HEK293 (cell line): ENCODE measurements around the gene LRP1B.
"Not testable (repeated sequence)": the region's sequence is repeated elsewhere in the genome, so short reads cannot be mapped to it uniquely, and the experiment has no call there.

Source experiments
- CTCF ChIA-PET: fragments of 350-600 bp; formaldehyde crosslinking; extraction: SDS; loops from one replicate; lab custom pipeline; 2021; ENCODE audit warnings: antibody characterized with exemption; lab: Yijun Ruan, JAX
- POLR2A ChIA-PET: fragments of 300-600 bp; formaldehyde crosslinking; extraction: SDS; loops from one replicate; lab custom pipeline; 2020; ENCODE audit warnings: antibody characterized with exemption, inconsistent platforms; lab: Yijun Ruan, JAX
- H3K27ac ChIP-seq: fragments of 200-500 bp; sonication (Bioruptor generic); 2 replicates; pipeline ENCODE4 v1.5.1; 2014; ENCODE audit warnings: low read depth, low read length, control low read depth, inconsistent platforms; ENCODE audit errors: extremely low read depth
- H3K36me3 ChIP-seq, 2 experiments: fragments of 200-500 bp in 1 of 2; sonication (Bioruptor generic) in 1 of 2; 1 replicate in 1 of 2; 2 replicates in 1 of 2; pipeline ENCODE4 v1.5.1; 2014 to 2017; ENCODE audit warnings: inconsistent platforms in 2 of 2, low read length in 2 of 2; ENCODE audit not compliant: control insufficient read depth in 2 of 2, insufficient read depth in 1 of 2
- H3K4me1 ChIP-seq: fragments of 200-500 bp; sonication (Bioruptor generic); 2 replicates; pipeline ENCODE4 v1.5.1; 2014; ENCODE audit warnings: mild to moderate bottlenecking, low read length, inconsistent platforms; ENCODE audit not compliant: control insufficient read depth, insufficient read depth
- H3K4me3 ChIP-seq: 2 replicates; pipeline ENCODE4 v1.5.1; 2011; ENCODE audit warnings: low read depth, mild to moderate bottlenecking, control low read depth, low read length, moderate library complexity
- H3K9me3 ChIP-seq: fragments of 200-500 bp; sonication (Bioruptor generic); 2 replicates; pipeline ENCODE4 v1.5.1; 2014; ENCODE audit warnings: low read depth, low read length, inconsistent platforms; ENCODE audit not compliant: control insufficient read depth, insufficient read depth
- MZF1 ChIP-seq: fragments of 450-650 bp; formaldehyde crosslinking; IDR thresholded peaks from 2 replicates; pipeline ENCODE4 v1.5.1; 2017; ENCODE audit warnings: missing biosample characterization, missing genetic modification characterization, borderline replicate concordance
- RBAK ChIP-seq: fragments of 450-650 bp; formaldehyde crosslinking; IDR thresholded peaks from 2 replicates; pipeline ENCODE4 v1.5.1; 2016; ENCODE audit warnings: missing biosample characterization, missing genetic modification characterization
- ZNF174 ChIP-seq: fragments of 450-650 bp; formaldehyde crosslinking; IDR thresholded peaks from 2 replicates; pipeline ENCODE4 v1.5.0; 2017; ENCODE audit warnings: missing biosample characterization, mild to moderate bottlenecking, missing genetic modification characterization
- ZNF239 ChIP-seq: fragments of 450-650 bp; formaldehyde crosslinking; IDR thresholded peaks from 2 replicates; pipeline ENCODE4 v1.5.1; 2016; ENCODE audit warnings: missing biosample characterization, missing genetic modification characterization
- ZNF629 ChIP-seq: fragments of 450-650 bp; formaldehyde crosslinking; IDR thresholded peaks from 2 replicates; pipeline ENCODE4 v1.5.1; 2017; ENCODE audit warnings: missing biosample characterization, missing genetic modification characterization
- TF ChIP-seq, protein P1 (sequence below): fragments of 450-650 bp; formaldehyde crosslinking; IDR thresholded peaks from 2 replicates; pipeline ENCODE4 v1.5.1; 2016; ENCODE audit warnings: missing biosample characterization, missing genetic modification characterization
- TF ChIP-seq, protein P2 (sequence below): fragments of 450-650 bp; formaldehyde crosslinking; IDR thresholded peaks from 2 replicates; pipeline ENCODE4 v1.5.1; 2017; ENCODE audit warnings: missing biosample characterization, missing genetic modification characterization
- TF ChIP-seq, protein P3 (sequence below): sonication (generic); formaldehyde crosslinking; IDR thresholded peaks from 2 replicates; pipeline ENCODE4 v1.8.1; 2022; ENCODE audit warnings: mild to moderate bottlenecking, moderate library complexity, missing genetic modification reagents

Gene LRP1B

DNA sequence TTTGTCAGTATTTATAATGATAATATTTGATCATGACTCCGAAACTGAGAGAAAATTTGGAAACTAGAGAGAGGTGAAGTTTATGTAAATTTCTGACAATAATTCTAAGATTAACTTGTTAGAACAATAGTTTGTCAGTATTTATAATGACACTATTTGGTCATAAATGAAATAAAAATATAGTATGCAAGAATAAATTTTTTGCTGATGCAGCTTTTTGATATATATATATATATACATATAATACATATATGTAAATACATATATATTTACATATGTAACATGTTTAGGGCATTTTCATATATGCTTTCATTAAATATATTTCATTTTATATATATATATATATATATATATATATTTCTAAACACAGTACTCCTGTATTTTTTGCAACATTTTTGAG, 1158.1 kb downstream of the LRP1B start:
- H3K27ac ChIP-seq = no peak overlapping the region
- H3K4me1 ChIP-seq = no peaks in the 10 kb centered on the region
- TF ChIP-seq, protein P1, sequence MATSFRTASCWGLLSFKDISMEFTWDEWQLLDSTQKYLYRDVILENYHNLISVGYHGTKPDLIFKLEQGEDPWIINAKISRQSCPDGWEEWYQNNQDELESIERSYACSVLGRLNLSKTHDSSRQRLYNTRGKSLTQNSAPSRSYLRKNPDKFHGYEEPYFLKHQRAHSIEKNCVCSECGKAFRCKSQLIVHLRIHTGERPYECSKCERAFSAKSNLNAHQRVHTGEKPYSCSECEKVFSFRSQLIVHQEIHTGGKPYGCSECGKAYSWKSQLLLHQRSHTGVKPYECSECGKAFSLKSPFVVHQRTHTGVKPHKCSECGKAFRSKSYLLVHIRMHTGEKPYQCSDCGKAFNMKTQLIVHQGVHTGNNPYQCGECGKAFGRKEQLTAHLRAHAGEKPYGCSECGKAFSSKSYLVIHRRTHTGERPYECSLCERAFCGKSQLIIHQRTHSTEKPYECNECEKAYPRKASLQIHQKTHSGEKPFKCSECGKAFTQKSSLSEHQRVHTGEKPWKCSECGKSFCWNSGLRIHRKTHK = no peak
- no peaks in the 10 kb centered on the region for H3K36me3 ChIP-seq
- ChIA-PET POLR2A (no interaction called here), CTCF (interaction anchor here (0.6 kb wide), 2 partner anchors 28 to 227 kb away, joined by 3 read pairs; no protein-coding TSS in a partner anchor)
- no peak overlapping the region for H3K4me3 ChIP-seq
- H3K9me3 ChIP-seq = no peaks in the 10 kb centered on the region

DNA sequence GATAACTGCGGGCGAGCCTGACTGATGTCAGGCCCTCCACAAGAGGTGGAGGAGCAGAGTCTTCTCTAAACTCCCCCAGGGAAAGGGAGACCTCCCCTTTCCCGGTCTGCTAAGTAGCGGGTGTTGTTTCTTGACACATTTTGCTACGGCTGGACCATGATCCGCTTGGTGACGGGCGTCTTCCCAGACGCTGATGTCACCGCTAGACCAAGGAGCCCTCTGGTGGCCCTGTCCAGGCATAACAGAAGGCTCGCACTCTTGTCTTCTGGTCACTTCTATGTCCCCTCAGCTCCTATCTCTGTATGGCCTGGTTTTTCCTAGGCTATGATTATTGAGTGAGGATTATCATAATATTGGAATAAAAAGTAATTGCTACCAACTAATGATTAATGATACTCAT, 1166.5 kb downstream of the LRP1B start:
- POLR2A ChIA-PET, H3K4me1 ChIP-seq, H3K4me3 ChIP-seq, H3K36me3 ChIP-seq, H3K27ac ChIP-seq, H3K9me3 ChIP-seq: not testable (repeated sequence)
- CTCF ChIA-PET = interaction anchor here (0.6 kb wide), 2 partner anchors 329 to 1983 kb away, joined by 3 read pairs; no protein-coding TSS in a partner anchor

DNA sequence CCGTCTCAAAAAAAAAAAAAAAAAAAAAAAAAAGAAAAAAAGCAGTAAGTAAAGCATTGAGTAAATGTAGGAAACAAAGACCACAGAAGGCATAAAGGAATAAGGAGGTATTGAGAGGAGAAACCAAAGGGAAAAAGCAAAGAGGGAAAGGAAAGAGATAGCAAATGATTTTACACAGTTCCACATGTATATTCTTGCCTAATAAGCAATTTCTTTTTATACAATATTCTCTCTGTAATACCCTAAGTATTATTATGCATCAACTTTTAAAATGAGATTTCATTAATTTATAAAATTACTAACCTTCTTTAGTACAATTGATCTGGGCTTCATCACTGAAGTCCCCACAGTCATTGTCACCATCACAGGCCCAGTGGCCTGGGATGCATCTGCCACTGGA, 1180.9 kb downstream of the LRP1B start:
- Histone ChIP-seq H3K9me3 (no peaks in the 10 kb centered on the region), H3K4me1 (no peaks in the 10 kb centered on the region), H3K4me3 (no peak overlapping the region), H3K36me3 (no peaks in the 10 kb centered on the region), H3K27ac (no peak overlapping the region)
- ChIA-PET CTCF (no interaction called here), POLR2A (no interaction called here)
- TF ChIP-seq ZNF239 (tag by site-specific recombination) (no peak), MZF1 (no peak), ZNF629 (tag by site-specific recombination) (no peak)
- TF ChIP-seq, protein P1 = no peak
- TF ChIP-seq, protein P2, sequence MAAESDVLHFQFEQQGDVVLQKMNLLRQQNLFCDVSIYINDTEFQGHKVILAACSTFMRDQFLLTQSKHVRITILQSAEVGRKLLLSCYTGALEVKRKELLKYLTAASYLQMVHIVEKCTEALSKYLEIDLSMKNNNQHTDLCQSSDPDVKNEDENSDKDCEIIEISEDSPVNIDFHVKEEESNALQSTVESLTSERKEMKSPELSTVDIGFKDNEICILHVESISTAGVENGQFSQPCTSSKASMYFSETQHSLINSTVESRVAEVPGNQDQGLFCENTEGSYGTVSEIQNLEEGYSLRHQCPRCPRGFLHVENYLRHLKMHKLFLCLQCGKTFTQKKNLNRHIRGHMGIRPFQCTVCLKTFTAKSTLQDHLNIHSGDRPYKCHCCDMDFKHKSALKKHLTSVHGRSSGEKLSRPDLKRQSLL = no peak
- TF ChIP-seq, protein P3, sequence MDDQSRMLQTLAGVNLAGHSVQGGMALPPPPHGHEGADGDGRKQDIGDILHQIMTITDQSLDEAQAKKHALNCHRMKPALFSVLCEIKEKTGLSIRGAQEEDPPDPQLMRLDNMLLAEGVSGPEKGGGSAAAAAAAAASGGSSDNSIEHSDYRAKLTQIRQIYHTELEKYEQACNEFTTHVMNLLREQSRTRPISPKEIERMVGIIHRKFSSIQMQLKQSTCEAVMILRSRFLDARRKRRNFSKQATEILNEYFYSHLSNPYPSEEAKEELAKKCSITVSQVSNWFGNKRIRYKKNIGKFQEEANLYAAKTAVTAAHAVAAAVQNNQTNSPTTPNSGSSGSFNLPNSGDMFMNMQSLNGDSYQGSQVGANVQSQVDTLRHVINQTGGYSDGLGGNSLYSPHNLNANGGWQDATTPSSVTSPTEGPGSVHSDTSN = no peak

DNA sequence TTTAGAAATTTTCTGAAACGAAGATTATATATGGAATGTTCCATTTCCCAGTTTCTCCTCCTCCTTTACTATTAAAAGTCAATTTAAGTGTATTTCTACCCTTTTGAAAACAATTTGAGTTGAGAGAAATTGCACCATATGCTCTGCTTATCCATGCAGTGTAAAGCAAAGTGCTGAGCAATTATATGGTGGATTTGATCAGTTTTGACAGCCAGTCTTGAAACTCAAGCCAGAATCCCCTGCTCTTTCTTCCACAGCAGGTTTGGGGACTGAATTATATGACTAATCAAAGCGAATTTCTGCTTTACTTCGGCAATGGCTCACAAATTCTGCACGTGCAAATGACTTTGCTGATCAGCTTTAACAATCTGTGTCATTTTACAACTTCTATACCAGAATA, 1183.6 kb downstream of the LRP1B start:
- no peak for TF ChIP-seq RBAK
- H3K4me3 ChIP-seq = no peak overlapping the region
- ChIA-PET POLR2A (no interaction called here), CTCF (no interaction called here)
- H3K27ac ChIP-seq = no peak overlapping the region
- H3K4me1 ChIP-seq = no peaks in the 10 kb centered on the region
- no peaks in the 10 kb centered on the region for H3K9me3 ChIP-seq
- H3K36me3 ChIP-seq = no peaks in the 10 kb centered on the region

DNA sequence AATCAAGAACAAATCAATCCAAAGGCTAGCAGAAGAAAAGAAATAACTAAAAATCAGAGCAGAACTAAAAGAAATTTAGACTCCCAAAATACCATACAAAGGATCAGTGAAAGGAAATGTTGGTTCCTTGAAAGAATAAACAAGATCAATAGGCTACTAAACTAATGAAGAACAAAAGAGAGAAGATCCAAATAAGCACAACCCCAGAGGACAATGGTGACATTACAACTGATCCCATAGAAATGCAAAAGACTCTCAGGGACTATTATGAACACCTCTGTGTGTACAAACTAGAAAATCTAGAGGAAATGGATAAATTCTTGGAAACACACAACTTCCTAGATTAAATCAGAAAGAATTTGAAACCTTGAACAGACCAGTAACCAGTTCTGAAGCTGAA, 1186.9 kb downstream of the LRP1B start:
- TF ChIP-seq ZNF174 (tag by site-specific recombination) = no peak
- POLR2A ChIA-PET = no interaction called here
- Histone ChIP-seq H3K4me3 (no peak overlapping the region), H3K27ac (no peak overlapping the region), H3K9me3 (no peaks in the 10 kb centered on the region), H3K36me3 (no peaks in the 10 kb centered on the region), H3K4me1 (no peaks in the 10 kb centered on the region)
- CTCF ChIA-PET = interaction anchor here (1.1 kb wide), 1 partner anchor 11 kb away, joined by 3 read pairs; no protein-coding TSS in a partner anchor
